ENCODE data around the gene SLC10A6. TPM values are rescaled to one million over a fixed set of nuclear protein-coding genes. Genes with fewer than 3 reads are reported as not detected.

Gene SLC10A6
- total and polyA plus RNA-seq, 2 donors (not counting 3 experiments of a cell fraction or from before 2014, with no cell fraction given), result 0.04 TPM; not detected in 1

- no peak overlapping the region for H2AFZ ChIP-seq (ENCODE audit: low read depth, low read length)
- no TSS peak for BruUV-seq (replicated peaks)
- TF ChIP-seq CTCF (IDR thresholded peaks at IDR 0.05; ENCODE audit: extremely low read depth in 1 of 2, insufficient read depth in 1 of 2, low read depth in 1 of 2, low read length in 2 of 2), result no peak
- TF ChIP-seq GATA2 (IDR thresholded peaks at IDR 0.05; ENCODE audit: insufficient read depth, insufficient read length, low read depth, low read length), result no peak
- no peak for TF ChIP-seq MYC (IDR thresholded peaks at IDR 0.05; ENCODE audit: low read depth, low read length)
- no peak for TF ChIP-seq JUN (IDR thresholded peaks at IDR 0.05; ENCODE audit: borderline replicate concordance, insufficient read depth, insufficient read length, low read depth)
- no peak for TF ChIP-seq POLR2AphosphoS5 (IDR thresholded peaks at IDR 0.05; ENCODE audit: insufficient read depth, low read depth, low read length)
- TF ChIP-seq EZH2 (IDR thresholded peaks at IDR 0.05; ENCODE audit: borderline replicate concordance, low read depth, low read length, severe bottlenecking), result no peak
- no peak for TF ChIP-seq MAX (IDR thresholded peaks at IDR 0.05; ENCODE audit: insufficient read depth, insufficient read length)
- no peak for TF ChIP-seq POLR2A (IDR thresholded peaks at IDR 0.05; ENCODE audit: low read depth, low read length)
- no peak for TF ChIP-seq FOS (IDR thresholded peaks at IDR 0.05; ENCODE audit: borderline replicate concordance, insufficient read depth, low read length)
Observed at GRCh38 chr4:86879641-86880040, 30.5 kb upstream of the SLC10A6 start.

More at GRCh38 chr4:86879641-86880040, 30.5 kb upstream of the SLC10A6 start:
- FAIRE-seq (no peak), DNase-seq (ENCODE audit: low read depth, low spot score) (no peak)
- Histone ChIP-seq H3K9ac (replicated peaks; ENCODE audit: extremely low read depth, insufficient read depth, low read length) (no peak overlapping the region), H3K4me3 (replicated peaks in 1 of 3; ENCODE audit: insufficient read depth in 1 of 3, low read depth in 1 of 3, low read length in 3 of 3) (no peak overlapping the region), H3K27me3 (ENCODE audit: control insufficient read depth in 2 of 2, insufficient read depth in 2 of 2, low read length in 2 of 2) (no peaks in the 10 kb centered on the region), H3K27ac (ENCODE audit: insufficient read depth, low read depth, low read length) (no peak overlapping the region), H3K36me3 (ENCODE audit: control insufficient read depth in 2 of 2, extremely low read depth in 1 of 2, insufficient read depth in 2 of 2, low read length in 2 of 2) (no peaks in the 10 kb centered on the region), H3K9me1 (replicated peaks; ENCODE audit: control insufficient read depth, extremely low read depth, insufficient read depth, low read length) (no peaks in the 10 kb centered on the region), H3K4me2 (ENCODE audit: insufficient read depth, low read length) (no peak overlapping the region), H4K20me1 (replicated peaks; ENCODE audit: control insufficient read depth, extremely low read depth, insufficient read depth, low read length) (no peaks in the 10 kb centered on the region), H3K4me1 (ENCODE audit: control insufficient read depth, extremely low read depth, insufficient read depth, low read length) (no peaks in the 10 kb centered on the region), H3K9me3 (replicated peaks; ENCODE audit: control insufficient read depth, insufficient read depth, low read length) (no peaks in the 10 kb centered on the region), H3K79me2 (ENCODE audit: control insufficient read depth, insufficient read depth, low read length) (no peaks in the 10 kb centered on the region)
- dilution Hi-C loops (cut with MboI; ENCODE audit: extremely low pct_ligation_motif_present, low sequenced_read_pairs) (no loop called here), intact Hi-C loops (cut with micrococcal nuclease) (no loop called here)
- ChIA-PET CTCF (interaction anchor here (1.2 to 1.5 kb wide), 3 partner anchors 8 to 226 kb away, joined by 3 to 5 read pairs (median 4); no protein-coding TSS in a partner anchor), POLR2A (no interaction called here)

All from endothelial cell of umbilical vein (primary cell).